H9 (cell line): ENCODE measurements around the gene RBMS3. TPM values are rescaled to one million over a fixed set of nuclear protein-coding genes. Genes with fewer than 3 reads are reported as not detected.

Experiments
- DNase-seq: peaks from one replicate; pipeline ENCODE4 v3.0.0-alpha.2; 2017
- H2AFZ ChIP-seq: one replicate; pipeline ENCODE4 v1.6.1; 2013; ENCODE audit warnings: mild to moderate bottlenecking, low read length, control low read depth, moderate library complexity
- H2AK5ac ChIP-seq: 2 replicates; pipeline ENCODE4 v1.6.1; 2013; ENCODE audit warnings: low read length, control low read depth, mixed read lengths; ENCODE audit not compliant: insufficient read length
- H2BK120ac ChIP-seq: one replicate; pipeline ENCODE4 v1.6.1; 2013; ENCODE audit warnings: low read depth, mild to moderate bottlenecking, low read length, control low read depth, inconsistent platforms; ENCODE audit not compliant: poor library complexity, severe bottlenecking
- H2BK12ac ChIP-seq: 2 replicates; pipeline ENCODE4 v1.6.1; 2013; ENCODE audit warnings: low read length, control low read depth, mixed read lengths, low read depth; ENCODE audit not compliant: insufficient read length
- H2BK15ac ChIP-seq: 2 replicates; pipeline ENCODE4 v1.6.1; 2013; ENCODE audit warnings: low read depth, low read length, control low read depth
- H2BK20ac ChIP-seq: one replicate; pipeline ENCODE4 v1.6.1; 2013; ENCODE audit warnings: low read depth, mild to moderate bottlenecking, low read length, control low read depth, inconsistent platforms; ENCODE audit not compliant: poor library complexity, severe bottlenecking
- H2BK5ac ChIP-seq: 2 replicates; pipeline ENCODE4 v1.6.1; 2013; ENCODE audit warnings: low read length, control low read depth, mixed read lengths; ENCODE audit not compliant: insufficient read length
- H3K14ac ChIP-seq: 2 replicates; pipeline ENCODE4 v1.6.1; 2013; ENCODE audit warnings: low read length, control low read depth; ENCODE audit not compliant: insufficient read depth
- H3K18ac ChIP-seq: 2 replicates; pipeline ENCODE4 v1.6.1; 2013; ENCODE audit warnings: low read depth, mild to moderate bottlenecking, mixed read lengths, low read length, control low read depth; ENCODE audit not compliant: insufficient read length
- H3K23ac ChIP-seq: 2 replicates; pipeline ENCODE4 v1.6.1; 2013; ENCODE audit warnings: low read length, control low read depth, mixed read lengths, low read depth; ENCODE audit not compliant: insufficient read length
- H3K23me2 ChIP-seq: 2 replicates; pipeline ENCODE4 v1.6.1; 2013; ENCODE audit warnings: low read depth, mild to moderate bottlenecking, mixed read lengths, low read length, control low read depth; ENCODE audit not compliant: insufficient read length, poor library complexity, severe bottlenecking
- H3K27ac ChIP-seq: 2 replicates; pipeline ENCODE4 v1.5.1; 2013; ENCODE audit warnings: low read length, control low read depth, mixed read lengths, low read depth; ENCODE audit not compliant: insufficient read length
- H3K27me3 ChIP-seq: 2 replicates; pipeline ENCODE4 v1.6.1; 2013; ENCODE audit warnings: low read length, control low read depth, inconsistent platforms; ENCODE audit not compliant: insufficient read depth
- H3K4ac ChIP-seq: 2 replicates; pipeline ENCODE4 v1.6.1; 2013; ENCODE audit warnings: low read depth, mild to moderate bottlenecking, control low read depth, inconsistent platforms, low read length, moderate library complexity
- H3K4me1 ChIP-seq: 2 replicates; pipeline ENCODE4 v1.6.1; 2013; ENCODE audit warnings: low read length, control low read depth, inconsistent platforms; ENCODE audit not compliant: insufficient read depth
- H3K4me2 ChIP-seq: 2 replicates; pipeline ENCODE4 v1.6.1; 2013; ENCODE audit warnings: low read length, control low read depth, mixed read lengths; ENCODE audit not compliant: insufficient read length, insufficient read depth
- H3K56ac ChIP-seq: 2 replicates; pipeline ENCODE4 v1.6.1; 2013; ENCODE audit warnings: low read depth, mild to moderate bottlenecking, mixed read lengths, low read length, control low read depth; ENCODE audit not compliant: insufficient read length
- H3K79me1 ChIP-seq: 2 replicates; pipeline ENCODE4 v1.6.1; 2013; ENCODE audit warnings: low read depth, mild to moderate bottlenecking, moderate library complexity, low read length, control low read depth, inconsistent platforms; ENCODE audit not compliant: insufficient read depth, poor library complexity, severe bottlenecking
- H3K79me2 ChIP-seq: 2 replicates; pipeline ENCODE4 v1.6.1; 2013; ENCODE audit warnings: low read length, control low read depth, inconsistent platforms; ENCODE audit not compliant: insufficient read depth
- H3K9ac ChIP-seq: 2 replicates; pipeline ENCODE4 v1.6.1; 2013; ENCODE audit warnings: low read length, control low read depth, mixed read lengths; ENCODE audit not compliant: insufficient read length; ENCODE audit errors: extremely low read depth
- H3K9me3 ChIP-seq: one replicate; pipeline ENCODE4 v1.6.1; 2013; ENCODE audit warnings: low read depth, low read length, inconsistent platforms; ENCODE audit not compliant: control insufficient read depth
- H3T11ph ChIP-seq: one replicate; pipeline ENCODE4 v1.6.1; 2013; ENCODE audit warnings: mild to moderate bottlenecking, low read length, control low read depth, inconsistent platforms
- H4K20me1 ChIP-seq: one replicate; pipeline ENCODE4 v1.6.1; 2013; ENCODE audit not compliant: control insufficient read depth, insufficient read length, insufficient read depth
- H4K5ac ChIP-seq: 2 replicates; pipeline ENCODE4 v1.6.1; 2013; ENCODE audit warnings: low read depth, mild to moderate bottlenecking, mixed read lengths, low read length, control low read depth; ENCODE audit not compliant: insufficient read length
- H4K8ac ChIP-seq: replicated peaks from 2 replicates; pipeline ENCODE4 v1.6.1; 2013; ENCODE audit warnings: low read length, control low read depth, mixed read lengths, low read depth; ENCODE audit not compliant: insufficient read length
- H4K91ac ChIP-seq: 2 replicates; pipeline ENCODE4 v1.6.1; 2013; ENCODE audit warnings: low read depth, mild to moderate bottlenecking, moderate library complexity, mixed read lengths, low read length, control low read depth; ENCODE audit not compliant: insufficient read length
- H3K27ac Mint-ChIP-seq, 3 experiments: 2 replicates in 2 of 3; 3 replicates in 1 of 3; pipeline ENCODE4 v1.8.0; 2020 to 2021; ENCODE audit warnings: mixed read lengths in 3 of 3, mild to moderate bottlenecking in 1 of 3, moderate library complexity in 1 of 3
- H3K27me3 Mint-ChIP-seq: 2 replicates; pipeline ENCODE4 v1.8.0; 2021; ENCODE audit warnings: low read depth, mild to moderate bottlenecking, moderate library complexity, mixed read lengths
- H3K36me3 Mint-ChIP-seq, 3 experiments: 2 replicates in 2 of 3; 3 replicates in 1 of 3; pipeline ENCODE4 v1.8.0; 2020 to 2021; ENCODE audit warnings: low read depth in 3 of 3, mixed read lengths in 3 of 3; ENCODE audit not compliant: insufficient read depth in 1 of 3
- H3K4me1 Mint-ChIP-seq, 2 experiments: 2 replicates each; pipeline ENCODE4 v1.8.0; 2020; ENCODE audit warnings: mixed read lengths in 2 of 2
- H3K4me3 Mint-ChIP-seq, 2 experiments: 2 replicates in 1 of 2; 3 replicates in 1 of 2; pipeline ENCODE4 v1.8.0; 2020 to 2021; ENCODE audit warnings: mild to moderate bottlenecking in 2 of 2, mixed read lengths in 2 of 2, moderate library complexity in 1 of 2
- H3K9me3 Mint-ChIP-seq, 2 experiments: 2 replicates in 1 of 2; 3 replicates in 1 of 2; pipeline ENCODE4 v1.8.0; 2020; ENCODE audit warnings: mild to moderate bottlenecking in 2 of 2, mixed read lengths in 2 of 2, moderate library complexity in 1 of 2
- WGBS: extraction: QIAGEN DNeasy Blood & Tissue Kit; methylation state at CpG from one replicate; pipeline ENCODE4 v1.1.7; 2013; ENCODE audit warnings: missing lambda C conversion rate, low lambda C conversion rate, mixed read lengths; ENCODE audit not compliant: insufficient read length; ENCODE audit errors: extremely low coverage; 5-methylcytosine and 5-hydroxymethylcytosine counted together
- total RNA-seq: library from RNA; stranded (reverse); gene quantifications from 2 replicates; pipeline ENCODE4 v1.2.1, GENCODE V29; 2021
- TF ChIP-seq, protein P1 (sequence below): fragments of 200-600 bp; sonication (generic); conservative IDR thresholded peaks from 3 replicates; pipeline ENCODE4 v1.8.0; 2021; ENCODE audit warnings: antibody characterized with exemption, mild to moderate bottlenecking

The RBMS3 gene
- total RNA-seq, 1 experiment from 2014 or later: 8.1 TPM

DNA sequence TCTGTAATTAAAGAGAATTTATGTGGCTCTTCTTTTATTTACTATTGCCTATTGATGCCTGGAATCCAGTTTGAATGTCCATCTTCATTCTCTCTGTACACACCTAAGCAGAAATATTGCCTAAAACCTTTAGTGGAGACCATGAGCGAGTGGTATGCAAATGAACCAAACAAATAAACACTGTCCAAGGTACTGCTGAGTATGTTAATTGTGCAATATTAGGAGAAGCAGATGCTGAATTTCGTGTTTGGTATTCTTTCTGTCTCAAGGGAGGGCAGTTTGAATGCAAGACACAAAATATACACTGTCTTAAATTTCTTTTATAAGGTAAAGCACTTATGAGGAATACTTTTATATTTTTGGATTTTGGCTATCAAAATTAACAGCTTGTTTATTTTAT, 440.9 kb downstream of the RBMS3 start:
- no peaks in the 10 kb centered on the region for H3K79me1 ChIP-seq
- TF ChIP-seq, protein P1, sequence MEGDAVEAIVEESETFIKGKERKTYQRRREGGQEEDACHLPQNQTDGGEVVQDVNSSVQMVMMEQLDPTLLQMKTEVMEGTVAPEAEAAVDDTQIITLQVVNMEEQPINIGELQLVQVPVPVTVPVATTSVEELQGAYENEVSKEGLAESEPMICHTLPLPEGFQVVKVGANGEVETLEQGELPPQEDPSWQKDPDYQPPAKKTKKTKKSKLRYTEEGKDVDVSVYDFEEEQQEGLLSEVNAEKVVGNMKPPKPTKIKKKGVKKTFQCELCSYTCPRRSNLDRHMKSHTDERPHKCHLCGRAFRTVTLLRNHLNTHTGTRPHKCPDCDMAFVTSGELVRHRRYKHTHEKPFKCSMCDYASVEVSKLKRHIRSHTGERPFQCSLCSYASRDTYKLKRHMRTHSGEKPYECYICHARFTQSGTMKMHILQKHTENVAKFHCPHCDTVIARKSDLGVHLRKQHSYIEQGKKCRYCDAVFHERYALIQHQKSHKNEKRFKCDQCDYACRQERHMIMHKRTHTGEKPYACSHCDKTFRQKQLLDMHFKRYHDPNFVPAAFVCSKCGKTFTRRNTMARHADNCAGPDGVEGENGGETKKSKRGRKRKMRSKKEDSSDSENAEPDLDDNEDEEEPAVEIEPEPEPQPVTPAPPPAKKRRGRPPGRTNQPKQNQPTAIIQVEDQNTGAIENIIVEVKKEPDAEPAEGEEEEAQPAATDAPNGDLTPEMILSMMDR: no peak
- H2BK15ac ChIP-seq: no peak overlapping the region
- H2AFZ ChIP-seq: no peak overlapping the region
- H3T11ph ChIP-seq: no peak overlapping the region
- no peak overlapping the region for H2AK5ac ChIP-seq
- Mint-ChIP-seq H3K4me1 (peaks cover 4 to 8% of the 10 kb centered on the region in 2 experiments; a peak in 2 of 4 replicates), H3K27me3 (no peaks in the 10 kb centered on the region), H3K27ac (no peak overlapping the region), H3K36me3 (no peaks in the 10 kb centered on the region), H3K9me3 (peaks cover 0 to 5% of the 10 kb centered on the region in 2 experiments; a peak in 1 of 5 replicates), H3K4me3 (no peak overlapping the region)
- no peak overlapping the region for H3K23ac ChIP-seq
- H2BK5ac ChIP-seq: no peak overlapping the region
- no CpG with 5 or more reads among the region's 2 CpGs for WGBS
- no peak overlapping the region for H2BK20ac ChIP-seq
- H3K27me3 ChIP-seq: no peaks in the 10 kb centered on the region
- H3K56ac ChIP-seq: no peak overlapping the region
- no peaks in the 10 kb centered on the region for H3K4me1 ChIP-seq
- H4K5ac ChIP-seq: no peak overlapping the region
- H2BK12ac ChIP-seq: no peak overlapping the region
- H3K4me2 ChIP-seq: no peak overlapping the region
- no peak for DNase-seq
- H3K4ac ChIP-seq: no peak overlapping the region
- H3K27ac ChIP-seq: no peak overlapping the region
- no peak overlapping the region for H3K18ac ChIP-seq
- no peak overlapping the region for H4K91ac ChIP-seq
- no peak overlapping the region for H4K8ac ChIP-seq
- no peak overlapping the region for H3K9ac ChIP-seq
- H4K20me1 ChIP-seq: no peaks in the 10 kb centered on the region
- no peak overlapping the region for H3K14ac ChIP-seq
- H3K23me2 ChIP-seq: no peaks in the 10 kb centered on the region
- H3K79me2 ChIP-seq: no peaks in the 10 kb centered on the region
- no peaks in the 10 kb centered on the region for H3K9me3 ChIP-seq
- H2BK120ac ChIP-seq: no peak overlapping the region
